RKO (cell line): ENCODE measurements around the gene SLC7A8.

Experiments
- DNase-seq: peaks from one replicate; pipeline ENCODE4 v3.0.0-alpha.2; 2016; ENCODE audit warnings: low spot score

SLC7A8 gene

GRCh38 chr14:23158779-23159178, 24.7 kb downstream of the SLC7A8 start:
- DNase-seq, result no peak

- DNase-seq, result peak; percentile 12
These were observed 28.4 kb downstream of the SLC7A8 start for GRCh38 chr14:23154964-23155587.

DNA sequence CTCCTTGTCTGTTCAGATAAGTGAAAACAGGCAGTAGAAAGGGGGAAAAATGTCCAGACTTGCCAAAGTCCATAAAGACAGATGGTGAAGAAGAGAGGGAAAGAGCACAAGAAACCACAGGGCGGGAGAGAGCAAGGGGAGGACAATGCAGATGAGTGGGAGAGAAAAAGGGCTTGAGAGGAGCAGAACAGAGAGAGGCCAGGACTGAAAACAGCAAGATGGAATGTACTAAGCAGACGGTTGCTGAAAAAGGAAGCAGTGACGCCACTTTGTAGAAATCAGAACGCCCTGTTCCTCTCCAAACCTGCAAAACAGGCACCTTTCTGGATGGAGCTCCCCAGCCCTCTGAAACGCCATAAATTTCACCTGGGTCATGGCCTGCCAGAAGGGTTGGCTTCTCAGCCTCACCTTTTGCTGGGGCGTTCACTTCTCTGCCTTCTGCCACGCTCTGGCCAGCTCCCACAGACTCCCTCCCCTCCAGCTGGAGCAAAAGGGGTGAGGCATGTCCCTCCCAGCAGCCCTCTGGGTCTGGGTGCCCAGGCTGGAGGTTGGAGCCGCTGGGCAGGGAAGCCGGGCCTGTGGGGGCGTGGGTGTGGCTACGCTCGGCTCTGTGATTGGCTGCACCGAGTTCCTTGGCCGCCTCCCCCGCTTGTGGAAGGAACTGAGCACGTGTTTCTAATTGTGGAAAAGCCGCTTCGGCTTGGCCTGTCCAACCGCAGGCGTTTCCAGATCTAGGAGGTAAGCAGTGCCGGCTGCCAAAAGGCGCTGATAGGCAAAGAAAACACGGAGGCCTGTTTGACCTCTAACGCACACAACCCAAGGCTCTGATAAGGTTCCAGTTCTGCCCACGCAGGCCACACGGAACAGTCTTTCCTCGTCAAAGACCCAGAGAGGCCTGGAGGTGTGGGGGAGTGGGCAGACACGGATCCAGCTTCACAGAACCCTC, 29.3 kb downstream of the SLC7A8 start:
- no peak for DNase-seq

- no peak for DNase-seq
These were observed 32.1 kb downstream of the SLC7A8 start for GRCh38 chr14:23151342-23151741.

DNA sequence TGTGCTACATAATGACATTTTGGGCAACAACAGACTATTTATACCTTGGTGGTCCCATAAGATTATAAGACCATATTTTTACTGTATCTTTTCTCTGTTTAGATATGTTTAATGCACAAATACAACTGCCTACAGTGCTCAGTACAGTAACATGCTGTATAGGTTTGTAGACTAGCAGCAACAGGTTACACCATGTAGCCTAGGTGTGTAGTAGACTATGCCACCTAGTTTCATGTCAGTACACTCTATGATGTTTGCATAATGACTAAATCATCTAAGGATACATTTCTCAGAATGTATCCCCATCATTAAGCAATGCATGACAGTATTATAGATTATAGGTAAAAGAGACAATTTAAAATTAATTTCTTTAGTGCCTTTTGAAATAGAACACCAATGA, 33.7 kb downstream of the SLC7A8 start:
- DNase-seq, result no peak

GRCh38 chr14:23148591-23149249, 34.7 kb downstream of the SLC7A8 start:
- no peak for DNase-seq

DNA sequence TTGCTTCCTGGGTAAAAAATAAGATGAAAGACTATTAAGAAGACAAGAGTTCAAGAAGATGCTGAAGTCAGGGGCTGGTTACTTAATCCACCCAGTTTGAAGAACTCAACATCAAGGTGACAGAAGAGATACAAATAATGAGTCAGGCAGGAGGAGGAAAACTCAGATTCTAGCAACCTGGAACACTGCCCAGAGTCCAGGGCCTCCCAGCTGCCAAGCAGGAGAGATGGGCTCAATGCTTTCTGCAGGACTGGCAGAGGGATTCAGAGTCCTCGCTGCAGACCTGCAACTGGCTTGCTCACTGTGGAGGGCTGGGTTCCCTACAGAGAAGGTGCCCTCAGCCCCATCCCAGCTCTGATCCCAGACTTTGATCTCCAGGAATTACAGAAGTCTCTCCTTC, 35.8 kb downstream of the SLC7A8 start:
- no peak for DNase-seq

DNA sequence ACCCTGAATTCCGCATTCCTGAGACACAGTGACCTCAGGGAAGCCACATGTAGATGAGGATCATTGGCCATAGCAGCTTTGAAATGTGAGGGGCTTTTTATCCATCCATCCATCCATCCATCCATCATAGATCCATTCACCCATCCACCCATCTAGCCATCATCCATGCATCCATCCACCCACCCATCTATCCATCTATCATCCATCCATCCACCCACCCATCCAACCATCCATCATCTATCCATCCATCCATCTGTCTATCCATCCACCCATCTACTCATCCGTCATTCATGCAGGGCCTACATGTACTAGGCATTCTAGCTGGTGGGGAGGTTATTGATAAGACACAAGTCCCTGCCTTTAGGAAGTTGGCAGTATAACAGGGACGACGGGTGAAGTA, 36.5 kb downstream of the SLC7A8 start:
- DNase-seq, result no peak

GRCh38 chr14:23146351-23146910, 37.0 kb downstream of the SLC7A8 start:
- no peak for DNase-seq

DNA sequence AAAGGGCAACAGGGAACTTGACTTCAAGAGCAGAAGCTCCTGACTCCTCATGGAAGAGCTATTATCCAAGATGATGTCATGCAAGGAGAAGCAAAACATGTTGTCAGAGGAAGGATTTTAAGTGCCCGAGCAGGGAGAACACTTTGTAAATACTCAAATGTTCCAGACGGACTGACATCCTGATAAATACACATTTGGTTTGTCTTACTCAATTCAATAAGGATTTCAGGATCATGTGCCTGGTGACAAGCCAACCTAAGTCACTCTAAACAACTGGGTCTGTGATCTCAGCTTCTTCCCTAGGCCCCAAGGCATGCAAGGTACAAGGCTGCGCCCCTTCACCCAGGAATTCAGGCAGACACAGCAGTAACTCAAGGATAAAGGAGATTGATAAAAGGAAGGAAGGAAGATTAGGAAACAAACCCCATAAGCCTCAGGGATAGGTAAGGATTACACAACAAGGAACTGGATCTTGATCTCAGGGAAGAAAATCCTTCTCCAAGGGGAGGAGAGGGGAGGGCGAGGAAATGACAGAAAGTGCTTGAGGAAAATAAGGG, 37.6 kb downstream of the SLC7A8 start:
- no peak for DNase-seq

DNA sequence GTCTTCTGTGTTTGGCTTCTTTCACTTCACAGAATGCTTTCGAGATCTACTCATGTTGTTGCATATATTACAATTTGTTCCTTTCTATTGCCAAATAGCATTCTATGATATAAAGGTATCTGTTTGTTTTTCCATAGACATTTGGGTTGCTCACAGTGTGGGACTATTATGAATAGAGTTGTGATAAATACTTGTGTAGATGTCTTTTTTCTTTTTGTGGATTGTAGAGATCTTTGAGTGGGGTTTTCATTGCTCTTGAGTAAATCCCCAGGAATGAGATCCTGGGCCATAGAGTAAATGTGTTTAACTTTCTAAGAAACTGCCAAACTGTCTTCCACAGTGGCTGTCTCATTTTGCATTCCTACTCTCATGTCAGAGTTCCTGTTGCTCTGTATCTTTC, 39.5 kb downstream of the SLC7A8 start:
- no peak for DNase-seq

GRCh38 chr14:23142826-23143225, 40.6 kb downstream of the SLC7A8 start:
- no peak for DNase-seq

GRCh38 chr14:23141706-23142444, 41.6 kb downstream of the SLC7A8 start:
- no peak for DNase-seq

DNA sequence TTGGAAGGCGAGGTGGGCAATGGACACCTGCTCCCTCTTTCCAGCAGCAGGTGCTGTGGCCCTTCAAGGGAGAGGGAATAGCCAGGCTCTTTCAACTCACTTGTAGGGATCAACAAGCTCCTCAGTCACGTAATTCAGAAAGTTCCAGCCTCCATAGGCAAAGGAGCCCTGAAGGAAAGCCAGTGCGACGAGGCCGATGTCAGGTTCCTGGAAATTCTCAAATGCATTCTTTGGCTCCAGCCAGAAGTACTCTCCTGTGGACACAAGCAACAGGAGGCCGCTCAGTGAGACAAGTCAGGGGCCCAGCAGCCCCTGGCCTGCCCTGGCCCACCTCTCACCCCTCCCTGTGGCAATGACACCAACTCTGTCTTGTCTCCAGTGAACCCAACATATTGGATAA, 43.1 kb downstream of the SLC7A8 start:
- DNase-seq, result no peak

- DNase-seq, result no peak
These were observed 43.6 kb downstream of the SLC7A8 start for GRCh38 chr14:23139874-23140273.

DNA sequence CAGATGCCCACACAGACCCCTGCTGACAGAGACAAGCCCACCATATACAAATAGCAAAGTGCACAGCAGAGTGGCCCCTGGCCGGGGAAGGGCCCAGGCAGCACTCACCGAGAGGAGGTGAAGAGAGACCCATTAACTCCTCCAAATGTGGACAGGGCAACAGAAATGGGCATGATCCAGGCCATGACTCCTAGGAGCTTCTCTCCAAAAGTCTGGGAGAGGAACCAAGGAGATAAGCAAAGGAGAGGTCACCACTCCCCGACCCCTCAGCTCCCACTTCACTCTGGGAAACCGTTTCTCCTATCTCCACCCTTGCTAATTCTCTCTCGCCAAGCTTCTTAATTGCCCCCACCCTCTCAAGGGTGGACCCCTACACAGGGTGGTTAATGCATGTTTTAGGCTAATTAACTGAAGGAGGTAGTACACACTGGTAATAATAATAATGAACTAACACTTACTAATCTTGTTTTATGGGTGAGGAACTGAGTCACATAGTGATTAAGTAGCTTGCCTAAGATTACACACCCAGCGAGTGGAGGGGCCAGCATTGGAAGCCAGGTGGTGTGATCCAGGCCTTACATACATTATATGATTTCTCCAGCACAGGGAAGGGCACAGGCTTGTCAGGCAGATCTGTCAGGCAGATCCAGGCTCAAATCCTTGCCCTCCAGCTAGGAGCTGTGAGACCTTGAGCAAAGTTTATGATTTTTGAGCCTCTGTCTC, 45.5 kb downstream of the SLC7A8 start:
- peak; percentile 71 for DNase-seq

DNA sequence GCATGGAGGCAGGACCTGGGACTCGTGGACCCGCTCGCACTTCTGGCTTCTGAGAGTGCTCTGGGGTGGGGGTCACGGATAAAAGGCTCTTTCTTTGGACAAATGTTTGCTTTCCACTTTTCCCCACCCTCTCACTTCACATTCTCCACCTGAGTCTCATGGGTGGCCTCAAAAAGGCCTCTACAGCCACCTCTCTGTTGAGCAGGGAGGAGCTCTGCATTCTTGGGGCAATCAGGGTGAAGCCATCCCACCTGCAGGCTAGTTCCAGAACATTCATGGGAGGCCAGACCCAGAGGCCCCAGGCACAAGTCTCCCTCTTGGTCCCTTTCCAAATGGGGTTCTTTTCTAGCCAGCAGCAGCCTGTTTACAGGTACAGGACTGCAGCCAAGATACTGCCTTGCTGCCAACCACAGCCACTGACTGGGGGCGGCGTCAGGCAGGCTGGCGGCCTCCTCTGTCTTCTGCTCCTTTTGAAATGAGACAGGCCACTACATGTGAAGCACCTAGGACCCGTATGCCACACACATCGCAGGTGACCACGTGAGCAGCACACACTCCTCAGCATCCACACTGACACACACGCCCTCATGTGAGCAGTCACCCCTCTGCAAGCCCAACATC, 46.2 kb downstream of the SLC7A8 start:
- no peak for DNase-seq

GRCh38 chr14:23136566-23137133, 46.8 kb downstream of the SLC7A8 start:
- no peak for DNase-seq

- no peak for DNase-seq
These were observed 50.5 kb downstream of the SLC7A8 start for GRCh38 chr14:23132970-23133369.

GRCh38 chr14:23131482-23131881, 52.0 kb downstream of the SLC7A8 start:
- no peak for DNase-seq
